ENCODE measurements around the gene FOXP1.

GRCh38 chr3:71589132-71589531, 5.6 kb upstream of the FOXP1 start:
- TF ChIP-seq CTCF (IDR thresholded peaks at IDR 0.05) (no peak), POLR2A (IDR thresholded peaks at IDR 0.05) (no peak)
